Stimulated activated CD8-positive, alpha-beta memory T cell treated with anti-CD3 and anti-CD28 coated beads, Interleukin-2, amount 100 ng/mL, for 1 hour (primary cell): Measurements from ENCODE around the gene S1PR2.
A peak's percentile ranks its signal among the peaks of the same experiment; 100 is the strongest.

Experiments
- DNase-seq, 2 donors: peaks; one replicate each; pipeline ENCODE4 v3.0.0-alpha.2; 2020; ENCODE audit warnings: low read depth in 2 of 2

The S1PR2 gene

GRCh38 chr19:10230861-10231611, at the start of gene S1PR2:
Gene S1PR2 (minus strand): TSS chr19:10231331. CDS start chr19:10224905, 6,426 bp downstream.
- DNase-seq = peak; percentile 31 to 46

- DNase-seq = no peak
Measured at GRCh38 chr19:10279737-10280442, 48.8 kb upstream of the S1PR2 start.

- DNase-seq = no peak
Measured at GRCh38 chr19:10278935-10279334, 47.8 kb upstream of the S1PR2 start.

GRCh38 chr19:10277795-10278589, 46.9 kb upstream of the S1PR2 start:
- no peak for DNase-seq

GRCh38 chr19:10274589-10274988, 43.5 kb upstream of the S1PR2 start:
- DNase-seq = no peak

- no peak for DNase-seq
Measured at GRCh38 chr19:10271543-10272086, 40.5 kb upstream of the S1PR2 start.

GRCh38 chr19:10270616-10271394, 39.7 kb upstream of the S1PR2 start, which contains the start of gene ICAM1:
Gene ICAM1 (plus strand): TSS chr19:10271120. CDS start chr19:10271160, 40 bp downstream.
- DNase-seq = peak; percentile 48 to 57

- peak; percentile 51 to 58 for DNase-seq
Measured at GRCh38 chr19:10270180-10270615, 39.1 kb upstream of the S1PR2 start.

GRCh38 chr19:10269333-10270179, 38.4 kb upstream of the S1PR2 start:
- peak; percentile 76 to 77 for DNase-seq

GRCh38 chr19:10268071-10268470, 36.9 kb upstream of the S1PR2 start:
- no peak for DNase-seq

- no peak for DNase-seq
Measured at GRCh38 chr19:10266706-10267105, 35.6 kb upstream of the S1PR2 start.

GRCh38 chr19:10262771-10263170, 31.6 kb upstream of the S1PR2 start:
- no peak for DNase-seq

- no peak for DNase-seq
Measured at GRCh38 chr19:10260141-10260584, 29.0 kb upstream of the S1PR2 start.

GRCh38 chr19:10259162-10259905, 28.2 kb upstream of the S1PR2 start:
- DNase-seq = peak; percentile 66 to 71

- no peak for DNase-seq
Measured at GRCh38 chr19:10258080-10258710, 27.1 kb upstream of the S1PR2 start.

GRCh38 chr19:10256970-10257615, 26.0 kb upstream of the S1PR2 start:
- no peak for DNase-seq

- DNase-seq = no peak
Measured at GRCh38 chr19:10256551-10256950, 25.4 kb upstream of the S1PR2 start.

- no peak for DNase-seq
Measured at GRCh38 chr19:10255358-10255757, 24.2 kb upstream of the S1PR2 start.
